Measurements from ENCODE around the gene CAMLG.
"Not testable (repeated sequence)": the region's sequence is repeated elsewhere in the genome, so short reads cannot be mapped to it uniquely, and the experiment has no call there.

CAMLG gene

DNA sequence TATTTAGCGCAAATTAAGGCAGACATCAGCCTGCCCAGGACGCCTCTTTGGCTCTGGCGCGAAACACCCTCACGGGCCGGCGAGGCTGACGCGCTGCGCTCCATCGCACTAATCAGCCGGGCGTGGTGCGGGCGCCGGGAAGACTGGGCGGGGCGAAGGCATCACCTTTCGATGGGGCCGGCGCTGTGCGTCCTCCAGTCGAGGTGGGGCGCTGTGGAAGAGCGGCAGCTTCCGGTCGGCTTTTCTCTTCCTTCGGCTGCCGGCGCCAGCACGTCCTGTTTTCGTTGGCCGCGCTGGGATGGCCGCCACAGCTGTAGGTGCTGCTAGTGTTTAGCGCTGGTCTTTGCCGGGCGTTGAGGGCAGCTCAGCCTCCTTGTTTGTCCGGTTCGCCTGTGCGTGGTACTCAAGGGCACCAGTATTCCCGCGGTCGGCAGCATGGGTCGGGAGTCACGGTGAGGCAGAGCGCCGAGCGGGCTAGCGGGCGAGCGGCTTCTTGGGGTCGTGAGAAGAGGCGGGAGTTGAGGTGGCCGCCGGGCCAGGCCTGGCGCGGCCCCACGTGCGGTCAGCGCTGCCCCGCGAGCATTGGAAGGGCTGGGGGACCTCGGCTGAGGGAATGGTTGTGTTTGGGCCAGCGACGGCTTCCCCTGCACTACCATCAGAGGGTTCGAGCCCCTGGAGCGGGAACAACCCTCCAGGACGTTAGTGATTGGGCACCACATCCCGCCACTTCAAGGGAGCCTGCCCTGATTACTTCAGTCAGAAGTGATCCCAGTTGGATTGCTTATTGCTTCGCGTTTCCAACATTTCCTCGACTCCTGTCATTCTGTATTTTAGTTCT, 20.4 kb downstream of the CAMLG start, which contains the start of gene DDX46:
Gene DDX46 (plus strand): TSS at position 276 of the 838 bp plus-strand sequence. CDS start 160 bp downstream, at position 436.
- no peaks in the 10 kb centered on the region for H3K27me3 Mint-ChIP-seq
- H3K27ac Mint-ChIP-seq: peak within 1 kb of the TSS; percentile 99
- H3K4me1 Mint-ChIP-seq: peaks cover 39% of the 10 kb centered on the region
- H3K4me3 Mint-ChIP-seq: peak within 1 kb of the TSS; percentile 99 to 100
- DNase-seq: peak; percentile 94 to 95
- H3K9me3 Mint-ChIP-seq: no peaks in the 10 kb centered on the region
- ATAC-seq: peak; percentile 99

DNA sequence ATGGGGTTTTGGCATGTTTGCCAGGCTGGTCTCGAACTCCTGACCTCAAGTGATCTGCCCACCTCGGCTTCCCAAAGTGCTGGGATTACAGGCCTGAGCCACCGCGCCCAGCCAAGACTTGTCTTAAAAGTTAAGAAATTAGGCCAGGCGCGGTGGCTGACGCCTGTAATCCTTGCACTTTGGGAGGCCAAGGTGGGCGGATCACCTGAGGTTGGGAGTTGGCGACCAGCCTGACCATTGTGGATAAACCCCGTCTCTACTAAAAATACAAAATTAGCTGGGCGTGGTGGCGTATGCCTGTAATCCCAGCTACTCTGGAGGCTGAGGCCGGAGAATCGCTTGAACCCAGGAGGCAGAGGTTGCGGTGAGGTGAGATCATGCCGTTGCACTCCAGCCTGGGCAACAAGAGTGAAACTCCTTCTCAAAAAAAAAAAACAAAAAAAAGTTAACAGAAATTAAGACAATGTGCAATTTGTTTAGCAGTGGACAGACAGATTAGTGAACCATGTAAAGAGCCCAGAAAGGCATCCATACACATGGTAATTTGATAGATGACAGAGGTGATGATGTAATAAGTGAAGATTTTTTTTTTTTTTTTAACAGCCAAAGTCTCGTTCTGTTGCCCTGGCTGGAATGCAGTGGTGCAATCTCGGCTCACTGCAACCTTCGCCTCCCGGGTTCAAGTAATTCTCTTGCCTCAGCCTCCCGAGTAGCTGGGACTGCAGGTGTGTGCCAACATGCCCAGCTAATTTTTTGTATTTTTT, 29.4 kb downstream of the CAMLG start:
- not testable (repeated sequence) for H3K4me3 Mint-ChIP-seq, H3K9me3 Mint-ChIP-seq, H3K4me1 Mint-ChIP-seq, H3K27me3 Mint-ChIP-seq, DNase-seq, ATAC-seq
- H3K27ac Mint-ChIP-seq: peak overlapping the region in 1 of 2 donors; percentile 42

DNA sequence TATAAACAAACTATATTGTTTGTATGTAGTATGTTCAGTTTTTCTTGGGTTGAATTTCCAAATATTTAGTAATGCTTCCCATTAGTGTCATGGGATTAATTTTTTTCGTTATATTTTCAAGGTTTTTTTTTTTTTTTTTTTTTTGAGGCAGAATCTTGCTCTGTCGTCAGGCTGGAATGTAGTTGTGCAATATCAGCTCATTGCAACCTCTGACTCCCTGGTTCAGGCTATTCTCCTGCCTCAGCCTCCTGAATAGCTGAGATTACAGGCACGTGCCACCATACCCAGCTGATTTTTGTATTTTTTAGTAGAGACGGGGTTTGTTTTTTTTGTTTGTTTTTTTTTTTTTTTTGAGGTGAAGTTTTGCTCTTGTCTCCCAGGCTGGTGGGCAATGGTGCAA, 30.9 kb downstream of the CAMLG start:
- no peaks in the 10 kb centered on the region for H3K27me3 Mint-ChIP-seq
- DNase-seq (no peak), ATAC-seq (no peak)
- H3K4me1 Mint-ChIP-seq: no peaks in the 10 kb centered on the region
- H3K9me3 Mint-ChIP-seq: no peaks in the 10 kb centered on the region
- no peak overlapping the region for H3K4me3 Mint-ChIP-seq
- no peak overlapping the region for H3K27ac Mint-ChIP-seq

DNA sequence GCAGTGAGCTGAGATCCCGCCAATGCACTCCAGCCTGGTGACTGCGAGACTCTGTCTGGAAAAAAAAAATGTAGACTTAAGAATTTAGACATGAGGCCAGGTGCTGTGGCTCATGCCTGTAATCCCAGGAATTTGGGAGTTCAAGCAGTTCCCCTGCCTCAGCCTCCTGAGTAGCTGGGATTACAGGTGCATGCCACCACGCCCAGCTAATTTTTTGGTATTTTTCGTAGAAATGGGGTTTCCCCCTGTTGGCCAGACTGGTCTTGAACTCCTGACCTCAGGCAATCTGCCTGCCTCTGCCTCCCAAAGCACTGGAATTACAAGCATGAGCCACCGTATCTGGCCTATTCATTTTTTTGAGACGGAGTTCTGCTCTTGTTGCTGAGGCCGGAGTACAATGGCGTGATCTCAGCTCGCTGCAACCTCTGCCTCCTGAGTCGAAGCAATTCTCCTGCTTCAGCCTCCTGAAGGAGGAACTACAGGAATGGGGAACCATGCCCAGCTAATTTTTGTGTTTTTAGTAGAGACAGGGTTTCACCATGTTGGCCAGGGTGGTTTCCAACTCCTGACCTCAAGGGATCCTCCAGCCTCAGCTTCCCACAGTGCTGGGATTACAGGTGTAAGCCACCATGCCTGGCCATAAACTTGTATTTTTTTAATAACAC, 34.2 kb downstream of the CAMLG start:
- DNase-seq: no peak
- ATAC-seq: no peak
- H3K27me3 Mint-ChIP-seq: no peaks in the 10 kb centered on the region

DNA sequence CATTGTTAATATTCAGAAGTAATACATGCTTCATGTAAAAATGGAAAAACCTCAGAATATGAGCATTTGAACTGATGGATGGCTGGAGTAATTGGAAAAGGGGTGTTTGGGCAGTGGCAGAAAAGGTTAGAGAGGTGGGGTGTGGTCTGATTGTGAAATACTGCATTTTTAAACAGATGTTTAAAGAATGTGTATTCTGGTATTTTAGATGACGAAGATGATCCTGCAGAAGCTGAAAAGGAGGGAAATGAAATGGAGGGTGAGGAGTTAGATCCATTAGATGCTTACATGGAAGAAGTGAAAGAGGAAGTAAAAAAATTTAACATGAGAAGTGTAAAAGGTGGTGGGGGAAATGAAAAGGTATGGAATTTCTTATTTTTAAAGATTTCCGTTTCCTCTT, 39.0 kb downstream of the CAMLG start:
- ATAC-seq (no peak), DNase-seq (no peak)
- H3K27me3 Mint-ChIP-seq: no peaks in the 10 kb centered on the region
- H3K4me3 Mint-ChIP-seq: no peak overlapping the region
- H3K4me1 Mint-ChIP-seq: no peaks in the 10 kb centered on the region
- H3K9me3 Mint-ChIP-seq: no peaks in the 10 kb centered on the region
- no peak overlapping the region for H3K27ac Mint-ChIP-seq

More for the DNA sequence above, 34.2 kb downstream of the CAMLG start:
- Mint-ChIP-seq H3K4me3 (no peak overlapping the region), H3K4me1 (no peaks in the 10 kb centered on the region), H3K27ac (no peak overlapping the region), H3K9me3 (no peaks in the 10 kb centered on the region)

DNA sequence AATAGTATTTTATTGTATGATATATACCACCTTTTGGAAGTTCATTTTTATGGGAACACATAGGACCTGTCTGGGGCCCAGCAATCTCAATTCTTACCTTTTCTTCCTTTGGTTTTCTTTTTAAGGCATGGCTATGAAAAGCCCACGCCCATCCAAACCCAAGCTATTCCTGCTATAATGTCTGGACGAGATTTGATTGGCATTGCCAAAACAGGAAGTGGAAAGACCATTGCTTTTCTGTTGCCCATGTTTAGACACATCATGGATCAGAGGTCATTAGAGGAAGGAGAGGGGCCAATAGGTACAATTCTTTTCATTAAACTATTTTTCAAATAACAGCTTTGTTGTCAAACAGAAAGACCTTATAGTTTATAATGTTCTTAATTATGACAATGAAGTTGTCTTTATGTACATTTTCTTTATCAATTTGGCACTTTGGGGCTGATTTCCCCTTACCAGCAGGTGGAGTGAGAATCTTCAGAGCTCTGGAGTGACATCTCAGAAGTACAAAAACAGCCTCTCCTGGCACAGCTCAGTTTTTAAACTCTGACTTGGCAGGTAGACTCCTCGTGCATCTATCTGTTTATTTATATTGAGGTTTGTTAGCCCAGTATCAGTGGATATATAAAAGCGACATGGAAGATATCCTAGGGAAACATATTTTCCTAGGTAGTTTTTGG, 46.0 kb downstream of the CAMLG start:
- DNase-seq (no peak), ATAC-seq (no peak)
- Mint-ChIP-seq H3K27ac (peak overlapping the region in 1 of 2 donors; percentile 44), H3K9me3 (no peaks in the 10 kb centered on the region), H3K4me3 (no peak overlapping the region), H3K27me3 (no peaks in the 10 kb centered on the region), H3K4me1 (no peaks in the 10 kb centered on the region)

- peak overlapping the region; percentile 3 to 76 for H3K27ac Mint-ChIP-seq
- H3K27me3 Mint-ChIP-seq: no peaks in the 10 kb centered on the region
- no peaks in the 10 kb centered on the region for H3K9me3 Mint-ChIP-seq
- ATAC-seq (no peak), DNase-seq (no peak)
- no peak overlapping the region for H3K4me3 Mint-ChIP-seq
- H3K4me1 Mint-ChIP-seq: no peaks in the 10 kb centered on the region
Observed at GRCh38 chr5:134784946-134785620, 46.7 kb downstream of the CAMLG start.

DNA sequence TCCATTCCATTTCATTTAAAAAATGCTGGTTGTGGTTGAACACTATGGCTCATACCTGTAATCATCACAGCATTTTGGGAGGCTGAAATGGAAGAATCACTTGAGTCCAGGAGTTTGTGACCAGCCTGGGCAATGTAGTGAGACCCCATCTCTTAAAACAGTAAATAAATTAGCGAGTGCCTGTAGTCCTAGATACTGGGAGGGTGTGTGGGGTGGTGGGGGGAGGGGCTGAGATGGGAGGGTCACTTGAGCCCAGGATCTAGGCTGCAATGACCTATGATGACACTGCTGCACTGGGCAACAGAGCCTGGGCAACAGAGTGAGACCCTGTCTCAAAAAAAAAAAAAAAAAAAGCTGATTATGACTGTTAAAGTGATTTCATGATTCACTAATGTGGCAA, 49.3 kb downstream of the CAMLG start:
- Mint-ChIP-seq H3K27me3 (no peaks in the 10 kb centered on the region), H3K4me1 (no peaks in the 10 kb centered on the region), H3K9me3 (no peaks in the 10 kb centered on the region), H3K27ac (no peak overlapping the region), H3K4me3 (no peak overlapping the region)
- ATAC-seq (no peak), DNase-seq (no peak)

DNA sequence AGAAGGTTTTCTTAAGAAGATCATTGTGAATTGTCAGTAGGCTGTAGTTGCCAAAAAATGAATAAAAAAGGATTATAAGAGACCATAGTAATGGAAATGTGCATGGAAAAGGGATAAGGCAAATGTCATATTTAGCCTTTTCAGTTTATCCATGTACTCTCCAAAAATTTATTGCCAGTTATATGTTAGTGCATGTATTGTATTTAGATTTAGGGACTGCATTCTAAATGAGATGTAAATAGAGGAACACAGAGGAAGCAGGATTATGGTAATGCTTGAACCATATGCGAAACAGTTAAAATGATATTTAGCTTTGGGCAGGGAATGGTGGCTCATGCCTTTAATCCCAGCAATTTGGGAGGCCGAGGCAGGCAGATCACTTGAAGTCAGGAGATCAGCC, 53.2 kb downstream of the CAMLG start:
- Mint-ChIP-seq H3K27ac (no peak overlapping the region), H3K4me1 (no peaks in the 10 kb centered on the region), H3K4me3 (no peak overlapping the region), H3K9me3 (no peaks in the 10 kb centered on the region), H3K27me3 (no peaks in the 10 kb centered on the region)
- ATAC-seq: no peak
- no peak for DNase-seq

DNA sequence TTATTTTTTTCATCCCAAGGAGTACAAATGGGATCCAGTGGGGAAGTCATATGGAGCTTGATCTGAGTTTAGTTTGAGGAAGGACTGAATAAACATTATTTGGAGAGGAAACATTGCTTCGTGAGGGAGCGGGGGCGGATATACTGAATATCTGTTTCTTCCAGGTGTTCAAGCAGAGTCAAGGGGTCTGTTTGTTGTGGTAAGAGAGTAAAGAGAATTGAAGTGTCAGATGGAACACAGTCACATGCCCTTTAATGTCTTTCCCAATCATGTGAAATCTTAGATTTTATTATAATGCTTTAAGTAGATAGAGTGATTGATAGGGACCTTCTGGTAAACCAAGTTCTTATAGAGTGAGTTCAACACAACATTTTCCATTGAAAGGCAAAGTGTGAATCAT, 53.9 kb downstream of the CAMLG start:
- no peaks in the 10 kb centered on the region for H3K27me3 Mint-ChIP-seq
- H3K4me3 Mint-ChIP-seq: no peak overlapping the region
- no peak overlapping the region for H3K27ac Mint-ChIP-seq
- H3K9me3 Mint-ChIP-seq: no peaks in the 10 kb centered on the region
- DNase-seq (no peak), ATAC-seq (no peak)
- no peaks in the 10 kb centered on the region for H3K4me1 Mint-ChIP-seq

GRCh38 chr5:134793111-134793510, 54.8 kb downstream of the CAMLG start:
- no peaks in the 10 kb centered on the region for H3K4me1 Mint-ChIP-seq
- ATAC-seq (no peak), DNase-seq (no peak)
- no peaks in the 10 kb centered on the region for H3K9me3 Mint-ChIP-seq
- no peak overlapping the region for H3K4me3 Mint-ChIP-seq
- H3K27me3 Mint-ChIP-seq: no peaks in the 10 kb centered on the region
- H3K27ac Mint-ChIP-seq: no peak overlapping the region

GRCh38 chr5:134794082-134794481, 55.7 kb downstream of the CAMLG start:
- ATAC-seq (no peak), DNase-seq (no peak)
- no peaks in the 10 kb centered on the region for H3K4me1 Mint-ChIP-seq
- peak overlapping the region in 1 of 2 donors; percentile 12 for H3K27ac Mint-ChIP-seq
- H3K27me3 Mint-ChIP-seq: no peaks in the 10 kb centered on the region
- no peaks in the 10 kb centered on the region for H3K9me3 Mint-ChIP-seq
- no peak overlapping the region for H3K4me3 Mint-ChIP-seq

GRCh38 chr5:134794819-134795218, 56.5 kb downstream of the CAMLG start:
- no peaks in the 10 kb centered on the region for H3K27me3 Mint-ChIP-seq
- H3K9me3 Mint-ChIP-seq: no peaks in the 10 kb centered on the region
- ATAC-seq (no peak), DNase-seq (no peak)
- no peak overlapping the region for H3K4me3 Mint-ChIP-seq
- H3K4me1 Mint-ChIP-seq: no peaks in the 10 kb centered on the region
- H3K27ac Mint-ChIP-seq: no peak overlapping the region

- DNase-seq: no peak
- no peak for ATAC-seq
- Mint-ChIP-seq H3K27me3 (no peaks in the 10 kb centered on the region), H3K4me1 (no peaks in the 10 kb centered on the region), H3K4me3 (no peak overlapping the region), H3K9me3 (no peaks in the 10 kb centered on the region), H3K27ac (no peak overlapping the region)
Observed at GRCh38 chr5:134798468-134798867, 60.1 kb downstream of the CAMLG start.
